DOHH2 (cell line): Measurements from ENCODE around the gene DNPH1.

Source experiments
- EZH2phosphoT487 ChIP-seq: fragments of 200-600 bp; sonication (generic); IDR thresholded peaks from 2 replicates; pipeline ENCODE4 v1.6.1; 2017; ENCODE audit warnings: borderline replicate concordance, mild to moderate bottlenecking, antibody characterized with exemption, low read length, moderate library complexity, mixed read lengths
- TF ChIP-seq, protein P1 (sequence below): fragments of 200-600 bp; sonication (generic); IDR thresholded peaks from one replicate; pipeline ENCODE4 v1.5.1; 2014; ENCODE audit warnings: antibody characterized with exemption, mild to moderate bottlenecking, low read depth, low read length; ENCODE audit not compliant: poor library complexity, severe bottlenecking

DNA sequence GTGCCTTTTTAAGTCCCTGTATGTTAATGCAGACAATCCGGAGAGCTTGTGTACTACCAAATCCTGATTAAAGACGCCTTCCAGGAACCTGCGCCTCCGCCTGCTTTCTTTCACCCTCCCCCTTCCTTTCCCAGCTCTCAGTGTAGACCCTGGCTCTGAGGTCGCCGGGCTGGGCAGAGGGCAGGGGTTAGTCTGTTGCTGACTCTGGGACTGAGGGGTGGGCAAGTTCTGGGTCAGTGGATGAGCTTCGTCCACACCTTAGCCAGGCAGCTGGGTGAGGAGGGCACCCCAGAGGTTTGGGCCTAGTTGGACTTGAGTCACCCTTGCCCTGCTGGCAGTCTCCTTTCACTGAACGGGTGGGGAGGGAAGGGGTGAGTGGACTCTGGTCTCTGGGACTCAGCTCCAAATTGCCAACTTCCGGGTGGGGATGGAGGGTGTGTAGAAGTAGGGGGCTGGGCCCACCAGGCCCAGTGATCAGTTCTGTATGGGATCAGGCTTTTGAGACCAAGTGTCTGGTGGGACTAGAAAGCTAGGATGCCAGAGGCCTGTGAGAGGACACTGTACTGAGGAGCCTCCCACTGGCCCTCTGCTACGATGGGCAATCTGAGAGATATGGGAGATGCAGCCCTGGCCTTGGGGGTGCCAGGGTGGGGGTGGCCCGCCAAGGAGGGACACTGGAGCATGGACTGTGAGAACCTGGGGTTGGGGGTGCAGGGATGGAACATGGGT is 47.5 kb upstream of the DNPH1 start:
- TF ChIP-seq, protein P1, sequence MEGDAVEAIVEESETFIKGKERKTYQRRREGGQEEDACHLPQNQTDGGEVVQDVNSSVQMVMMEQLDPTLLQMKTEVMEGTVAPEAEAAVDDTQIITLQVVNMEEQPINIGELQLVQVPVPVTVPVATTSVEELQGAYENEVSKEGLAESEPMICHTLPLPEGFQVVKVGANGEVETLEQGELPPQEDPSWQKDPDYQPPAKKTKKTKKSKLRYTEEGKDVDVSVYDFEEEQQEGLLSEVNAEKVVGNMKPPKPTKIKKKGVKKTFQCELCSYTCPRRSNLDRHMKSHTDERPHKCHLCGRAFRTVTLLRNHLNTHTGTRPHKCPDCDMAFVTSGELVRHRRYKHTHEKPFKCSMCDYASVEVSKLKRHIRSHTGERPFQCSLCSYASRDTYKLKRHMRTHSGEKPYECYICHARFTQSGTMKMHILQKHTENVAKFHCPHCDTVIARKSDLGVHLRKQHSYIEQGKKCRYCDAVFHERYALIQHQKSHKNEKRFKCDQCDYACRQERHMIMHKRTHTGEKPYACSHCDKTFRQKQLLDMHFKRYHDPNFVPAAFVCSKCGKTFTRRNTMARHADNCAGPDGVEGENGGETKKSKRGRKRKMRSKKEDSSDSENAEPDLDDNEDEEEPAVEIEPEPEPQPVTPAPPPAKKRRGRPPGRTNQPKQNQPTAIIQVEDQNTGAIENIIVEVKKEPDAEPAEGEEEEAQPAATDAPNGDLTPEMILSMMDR, result no peak
- no peak for TF ChIP-seq EZH2phosphoT487
